ENCODE data around the gene WDR47. TPM values are rescaled to one million over a fixed set of nuclear protein-coding genes. Genes with fewer than 3 reads are reported as not detected.
"Not testable (repeated sequence)": the region's sequence is repeated elsewhere in the genome, so short reads cannot be mapped to it uniquely, and the experiment has no call there.

WDR47 gene
- total and polyA plus RNA-seq, 4 donors: 1.2 to 4.1 (median 2.5) TPM

DNA sequence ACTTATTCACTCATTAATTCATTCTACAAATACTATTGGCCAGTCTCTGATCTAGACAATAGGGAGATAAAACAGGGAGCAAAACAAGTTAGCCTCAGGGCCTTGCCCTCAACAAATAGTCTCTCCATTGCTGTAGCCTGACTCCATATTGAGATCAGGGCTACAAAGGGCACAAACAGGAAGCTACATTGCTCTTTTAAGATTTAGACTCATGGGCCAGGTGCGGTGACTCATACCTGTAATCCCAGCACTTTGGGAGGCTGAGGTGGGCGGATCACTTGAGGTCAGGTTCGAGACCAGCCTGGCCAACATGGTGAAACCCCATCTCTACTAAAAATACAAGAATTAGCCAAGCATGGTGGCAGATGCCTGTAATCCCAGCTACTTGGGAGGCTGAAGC lies 45.3 kb downstream of the WDR47 start:
- not testable (repeated sequence) for DNase-seq (ENCODE audit: low spot score); H3K4me3 ChIP-seq (ENCODE audit: low read depth in 1 of 3, low read length in 3 of 3); H3K27me3 ChIP-seq (ENCODE audit: control insufficient read depth in 4 of 4, insufficient read depth in 4 of 4, low read length in 3 of 4); H3K9ac ChIP-seq (ENCODE audit: low read depth in 1 of 2, low read length in 2 of 2); H3K4me1 ChIP-seq (ENCODE audit: control insufficient read depth in 4 of 4, insufficient read depth in 4 of 4, low read length in 3 of 4); H3K27ac ChIP-seq (ENCODE audit: low read depth in 1 of 2, low read length in 2 of 2); H3K9me3 ChIP-seq (ENCODE audit: control insufficient read depth in 4 of 4, low read length in 3 of 4)
- 96% methylated on average over 3 of the region's 3 CpGs for WGBS
- peaks cover 1 to 25% (median 18%) of the 10 kb centered on the region in 4 donors for H3K36me3 ChIP-seq (ENCODE audit: control insufficient read depth in 4 of 4, insufficient read depth in 3 of 4, low read depth in 1 of 4, low read length in 3 of 4)

- Histone ChIP-seq H3K27ac (ENCODE audit: low read depth in 1 of 2, low read length in 2 of 2) (no peak overlapping the region), H3K4me1 (ENCODE audit: control insufficient read depth in 4 of 4, insufficient read depth in 4 of 4, low read length in 3 of 4) (no peaks in the 10 kb centered on the region), H3K27me3 (ENCODE audit: control insufficient read depth in 4 of 4, insufficient read depth in 4 of 4, low read length in 3 of 4) (no peaks in the 10 kb centered on the region), H3K9ac (ENCODE audit: low read depth in 1 of 2, low read length in 2 of 2) (no peak overlapping the region), H3K4me3 (ENCODE audit: low read depth in 1 of 3, low read length in 3 of 3) (no peak overlapping the region), H3K36me3 (ENCODE audit: control insufficient read depth in 4 of 4, insufficient read depth in 3 of 4, low read depth in 1 of 4, low read length in 3 of 4) (peaks cover 3 to 8% (median 4%) of the 10 kb centered on the region in 4 donors), H3K9me3 (ENCODE audit: control insufficient read depth in 4 of 4, low read length in 3 of 4) (no peaks in the 10 kb centered on the region)
- DNase-seq (ENCODE audit: low spot score): no peak
- TF ChIP-seq NR2F2 (IDR thresholded peaks at IDR 0.05) (no peak), FOXA2 (IDR thresholded peaks at IDR 0.05) (no peak), TAF1 (conservative IDR thresholded peaks at IDR 0.05) (no peak)
- 94% methylated on average over 4 of the region's 4 CpGs for WGBS
These were observed 58.8 kb downstream of the WDR47 start for GRCh38 chr1:108983114-108983513.

DNA sequence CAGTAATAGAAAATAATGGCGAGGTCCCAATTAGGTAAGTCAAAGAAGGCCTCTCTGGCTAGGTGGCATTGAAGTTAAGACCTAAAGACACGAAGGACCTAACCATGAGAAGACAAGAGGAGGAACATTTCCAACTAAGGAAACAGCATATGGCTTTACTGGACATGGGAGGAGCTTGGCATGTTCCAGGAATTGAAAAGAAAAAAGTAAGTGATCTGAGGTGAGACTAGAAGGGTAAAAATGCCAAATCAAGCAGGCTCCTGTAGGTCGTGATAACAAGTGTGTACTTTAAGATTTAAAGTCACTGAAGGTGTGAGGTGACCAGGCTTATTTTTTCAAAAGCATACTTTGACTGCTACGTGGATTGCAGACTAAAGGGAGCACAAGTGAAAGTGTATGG lies 65.2 kb downstream of the WDR47 start:
- Histone ChIP-seq H3K4me3 (ENCODE audit: low read depth in 1 of 3, low read length in 3 of 3) (no peak overlapping the region), H3K9ac (ENCODE audit: low read depth in 1 of 2, low read length in 2 of 2) (no peak overlapping the region), H3K4me1 (ENCODE audit: control insufficient read depth in 4 of 4, insufficient read depth in 4 of 4, low read length in 3 of 4) (no peaks in the 10 kb centered on the region), H3K9me3 (ENCODE audit: control insufficient read depth in 4 of 4, low read length in 3 of 4) (no peaks in the 10 kb centered on the region), H3K27ac (ENCODE audit: low read depth in 1 of 2, low read length in 2 of 2) (no peak overlapping the region), H3K27me3 (ENCODE audit: control insufficient read depth in 4 of 4, insufficient read depth in 4 of 4, low read length in 3 of 4) (no peaks in the 10 kb centered on the region), H3K36me3 (ENCODE audit: control insufficient read depth in 4 of 4, insufficient read depth in 3 of 4, low read depth in 1 of 4, low read length in 3 of 4) (peaks cover 1 to 14% (median 3%) of the 10 kb centered on the region in 4 donors)
- no peak for DNase-seq (ENCODE audit: low spot score)
- TF ChIP-seq, protein P1, sequence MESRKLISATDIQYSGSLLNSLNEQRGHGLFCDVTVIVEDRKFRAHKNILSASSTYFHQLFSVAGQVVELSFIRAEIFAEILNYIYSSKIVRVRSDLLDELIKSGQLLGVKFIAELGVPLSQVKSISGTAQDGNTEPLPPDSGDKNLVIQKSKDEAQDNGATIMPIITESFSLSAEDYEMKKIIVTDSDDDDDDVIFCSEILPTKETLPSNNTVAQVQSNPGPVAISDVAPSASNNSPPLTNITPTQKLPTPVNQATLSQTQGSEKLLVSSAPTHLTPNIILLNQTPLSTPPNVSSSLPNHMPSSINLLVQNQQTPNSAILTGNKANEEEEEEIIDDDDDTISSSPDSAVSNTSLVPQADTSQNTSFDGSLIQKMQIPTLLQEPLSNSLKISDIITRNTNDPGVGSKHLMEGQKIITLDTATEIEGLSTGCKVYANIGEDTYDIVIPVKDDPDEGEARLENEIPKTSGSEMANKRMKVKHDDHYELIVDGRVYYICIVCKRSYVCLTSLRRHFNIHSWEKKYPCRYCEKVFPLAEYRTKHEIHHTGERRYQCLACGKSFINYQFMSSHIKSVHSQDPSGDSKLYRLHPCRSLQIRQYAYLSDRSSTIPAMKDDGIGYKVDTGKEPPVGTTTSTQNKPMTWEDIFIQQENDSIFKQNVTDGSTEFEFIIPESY (IDR thresholded peaks at IDR 0.05): no peak
- TF ChIP-seq, protein P2, sequence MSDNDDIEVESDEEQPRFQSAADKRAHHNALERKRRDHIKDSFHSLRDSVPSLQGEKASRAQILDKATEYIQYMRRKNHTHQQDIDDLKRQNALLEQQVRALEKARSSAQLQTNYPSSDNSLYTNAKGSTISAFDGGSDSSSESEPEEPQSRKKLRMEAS (IDR thresholded peaks at IDR 0.05): no peak
- no peak for TF ChIP-seq YY1 (IDR thresholded peaks at IDR 0.05)
- no peak for TF ChIP-seq NR2F2 (IDR thresholded peaks at IDR 0.05)
- TF ChIP-seq FOXA1 (IDR thresholded peaks at IDR 0.05): no peak
- TF ChIP-seq, protein P3, sequence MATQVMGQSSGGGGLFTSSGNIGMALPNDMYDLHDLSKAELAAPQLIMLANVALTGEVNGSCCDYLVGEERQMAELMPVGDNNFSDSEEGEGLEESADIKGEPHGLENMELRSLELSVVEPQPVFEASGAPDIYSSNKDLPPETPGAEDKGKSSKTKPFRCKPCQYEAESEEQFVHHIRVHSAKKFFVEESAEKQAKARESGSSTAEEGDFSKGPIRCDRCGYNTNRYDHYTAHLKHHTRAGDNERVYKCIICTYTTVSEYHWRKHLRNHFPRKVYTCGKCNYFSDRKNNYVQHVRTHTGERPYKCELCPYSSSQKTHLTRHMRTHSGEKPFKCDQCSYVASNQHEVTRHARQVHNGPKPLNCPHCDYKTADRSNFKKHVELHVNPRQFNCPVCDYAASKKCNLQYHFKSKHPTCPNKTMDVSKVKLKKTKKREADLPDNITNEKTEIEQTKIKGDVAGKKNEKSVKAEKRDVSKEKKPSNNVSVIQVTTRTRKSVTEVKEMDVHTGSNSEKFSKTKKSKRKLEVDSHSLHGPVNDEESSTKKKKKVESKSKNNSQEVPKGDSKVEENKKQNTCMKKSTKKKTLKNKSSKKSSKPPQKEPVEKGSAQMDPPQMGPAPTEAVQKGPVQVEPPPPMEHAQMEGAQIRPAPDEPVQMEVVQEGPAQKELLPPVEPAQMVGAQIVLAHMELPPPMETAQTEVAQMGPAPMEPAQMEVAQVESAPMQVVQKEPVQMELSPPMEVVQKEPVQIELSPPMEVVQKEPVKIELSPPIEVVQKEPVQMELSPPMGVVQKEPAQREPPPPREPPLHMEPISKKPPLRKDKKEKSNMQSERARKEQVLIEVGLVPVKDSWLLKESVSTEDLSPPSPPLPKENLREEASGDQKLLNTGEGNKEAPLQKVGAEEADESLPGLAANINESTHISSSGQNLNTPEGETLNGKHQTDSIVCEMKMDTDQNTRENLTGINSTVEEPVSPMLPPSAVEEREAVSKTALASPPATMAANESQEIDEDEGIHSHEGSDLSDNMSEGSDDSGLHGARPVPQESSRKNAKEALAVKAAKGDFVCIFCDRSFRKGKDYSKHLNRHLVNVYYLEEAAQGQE (IDR thresholded peaks at IDR 0.05): no peak
- no peak for TF ChIP-seq RAD21 (IDR thresholded peaks at IDR 0.05)
- TF ChIP-seq, protein P4, sequence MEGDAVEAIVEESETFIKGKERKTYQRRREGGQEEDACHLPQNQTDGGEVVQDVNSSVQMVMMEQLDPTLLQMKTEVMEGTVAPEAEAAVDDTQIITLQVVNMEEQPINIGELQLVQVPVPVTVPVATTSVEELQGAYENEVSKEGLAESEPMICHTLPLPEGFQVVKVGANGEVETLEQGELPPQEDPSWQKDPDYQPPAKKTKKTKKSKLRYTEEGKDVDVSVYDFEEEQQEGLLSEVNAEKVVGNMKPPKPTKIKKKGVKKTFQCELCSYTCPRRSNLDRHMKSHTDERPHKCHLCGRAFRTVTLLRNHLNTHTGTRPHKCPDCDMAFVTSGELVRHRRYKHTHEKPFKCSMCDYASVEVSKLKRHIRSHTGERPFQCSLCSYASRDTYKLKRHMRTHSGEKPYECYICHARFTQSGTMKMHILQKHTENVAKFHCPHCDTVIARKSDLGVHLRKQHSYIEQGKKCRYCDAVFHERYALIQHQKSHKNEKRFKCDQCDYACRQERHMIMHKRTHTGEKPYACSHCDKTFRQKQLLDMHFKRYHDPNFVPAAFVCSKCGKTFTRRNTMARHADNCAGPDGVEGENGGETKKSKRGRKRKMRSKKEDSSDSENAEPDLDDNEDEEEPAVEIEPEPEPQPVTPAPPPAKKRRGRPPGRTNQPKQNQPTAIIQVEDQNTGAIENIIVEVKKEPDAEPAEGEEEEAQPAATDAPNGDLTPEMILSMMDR (IDR thresholded peaks at IDR 0.05; ENCODE audit: low read depth, low read length, missing input control): no peak
- no peak for TF ChIP-seq GABPA (IDR thresholded peaks at IDR 0.05 in 1 of 2, conservative IDR thresholded peaks at IDR 0.05 in 1 of 2)
- no peak for TF ChIP-seq HNF4A (conservative IDR thresholded peaks at IDR 0.05)
- TF ChIP-seq EGR1 (IDR thresholded peaks at IDR 0.05; ENCODE audit: low read depth in 2 of 2): no peak
- no peak for TF ChIP-seq TAF1 (conservative IDR thresholded peaks at IDR 0.05)
- TF ChIP-seq SP1 (IDR thresholded peaks at IDR 0.05): no peak
- no peak for TF ChIP-seq JUND (IDR thresholded peaks at IDR 0.05)
- no peak for TF ChIP-seq HNF4G (IDR thresholded peaks at IDR 0.05)
- WGBS: 91% methylated on average over 4 of the region's 4 CpGs
